Measurements from ENCODE around the gene IL1RAPL2.

The IL1RAPL2 gene

GRCh38 chrX:105210258-105210657 lies 644.3 kb downstream of the IL1RAPL2 start:
- peak; percentile 15 for TF ChIP-seq CTCF (conservative IDR thresholded peaks at IDR 0.05; ENCODE audit: low read depth, low read length)
- DNase-seq (ENCODE audit: low read depth) = no peak
- no peak overlapping the region for H3K4me3 ChIP-seq (ENCODE audit: low read depth, low read length)

- TF ChIP-seq CTCF (conservative IDR thresholded peaks at IDR 0.05; ENCODE audit: low read depth, low read length) = no peak
- no peak overlapping the region for H3K4me3 ChIP-seq (ENCODE audit: low read depth, low read length)
- no peak for DNase-seq (ENCODE audit: low read depth)
Measured at GRCh38 chrX:105211066-105211575, 645.1 kb downstream of the IL1RAPL2 start.

- DNase-seq (ENCODE audit: low read depth) = no peak
- no peak overlapping the region for H3K4me3 ChIP-seq (ENCODE audit: low read depth, low read length)
- no peak for TF ChIP-seq CTCF (conservative IDR thresholded peaks at IDR 0.05; ENCODE audit: low read depth, low read length)
Measured at GRCh38 chrX:105219454-105220401, 653.7 kb downstream of the IL1RAPL2 start.

- H3K4me3 ChIP-seq (ENCODE audit: low read depth, low read length) = no peak within 1 kb of the TSS
- no peak for TF ChIP-seq CTCF (conservative IDR thresholded peaks at IDR 0.05; ENCODE audit: low read depth, low read length)
- DNase-seq (ENCODE audit: low read depth) = no peak
Measured at GRCh38 chrX:105220636-105221035, 654.6 kb downstream of the IL1RAPL2 start, which contains the start of gene TEX13A. TEX13A (minus strand) TSS chrX:105220694; CDS start chrX:105220397, 297 bp downstream.

DNA sequence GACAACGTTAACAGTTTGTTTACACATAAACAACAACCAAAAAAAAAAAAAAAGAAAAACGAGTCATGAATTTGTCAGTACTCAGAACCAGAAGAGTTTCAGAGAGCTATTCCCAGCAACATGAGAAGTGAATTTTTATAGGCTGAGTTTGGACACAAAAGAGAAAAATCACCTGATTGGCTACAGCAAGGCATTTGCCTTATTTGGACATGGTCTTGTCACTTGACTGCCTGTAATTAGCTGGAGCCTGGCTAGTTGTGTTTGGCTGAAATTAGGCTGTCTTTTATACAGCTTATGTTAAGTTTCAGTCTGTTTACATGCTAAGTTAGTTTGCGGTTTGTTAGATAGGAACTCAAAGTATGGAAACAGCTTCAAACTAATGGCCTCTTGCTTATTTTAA lies 655.4 kb downstream of the IL1RAPL2 start:
- TF ChIP-seq CTCF (conservative IDR thresholded peaks at IDR 0.05; ENCODE audit: low read depth, low read length) = no peak
- no peak overlapping the region for H3K4me3 ChIP-seq (ENCODE audit: low read depth, low read length)
- no peak for DNase-seq (ENCODE audit: low read depth)

- DNase-seq (ENCODE audit: low read depth) = no peak
- TF ChIP-seq CTCF (conservative IDR thresholded peaks at IDR 0.05; ENCODE audit: low read depth, low read length) = no peak
- no peak overlapping the region for H3K4me3 ChIP-seq (ENCODE audit: low read depth, low read length)
Measured at GRCh38 chrX:105226499-105226898, 660.5 kb downstream of the IL1RAPL2 start.

Measured in choroid plexus epithelial cell (primary cell).